Ishikawa (cell line): Measurements from ENCODE around the gene NSUN6.

Source experiments
- EP300 ChIP-seq: IDR thresholded peaks from 2 replicates; pipeline ENCODE4 v1.6.1; 2012; ENCODE audit warnings: borderline replicate concordance
- TCF12 ChIP-seq: IDR thresholded peaks from 2 replicates; pipeline ENCODE4 v1.6.1; 2012; ENCODE audit warnings: low read depth
- TEAD4 ChIP-seq: IDR thresholded peaks from 2 replicates; pipeline ENCODE4 v1.6.1; 2012
- TF ChIP-seq, protein P1 (sequence below): IDR thresholded peaks from 2 replicates; pipeline ENCODE4 v1.6.1; 2012

DNA sequence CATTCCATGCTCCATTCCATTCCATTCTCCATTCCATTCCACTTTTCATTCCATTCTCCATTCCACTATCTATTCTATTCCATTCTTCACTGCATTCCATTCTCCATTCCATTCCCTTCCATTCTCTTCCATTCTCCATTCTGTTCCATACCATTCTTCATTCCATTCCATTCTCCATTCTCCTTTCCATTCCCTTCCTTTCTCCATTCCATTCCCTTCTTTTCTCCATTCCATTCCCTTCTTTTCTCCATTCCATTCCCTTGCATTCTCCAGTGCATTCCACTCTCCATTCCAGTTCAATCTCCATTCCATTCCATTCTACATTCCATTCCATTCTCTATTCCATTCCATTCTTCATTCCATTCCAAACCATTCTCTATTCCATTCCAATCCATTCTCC is 80.3 kb downstream of the NSUN6 start:
- no peak for TF ChIP-seq TEAD4
- TF ChIP-seq, protein P1, sequence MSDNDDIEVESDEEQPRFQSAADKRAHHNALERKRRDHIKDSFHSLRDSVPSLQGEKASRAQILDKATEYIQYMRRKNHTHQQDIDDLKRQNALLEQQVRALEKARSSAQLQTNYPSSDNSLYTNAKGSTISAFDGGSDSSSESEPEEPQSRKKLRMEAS = no peak
- TF ChIP-seq EP300 = no peak
- TF ChIP-seq TCF12 = no peak
